Measurements from ENCODE around the gene ZNF672. TPM values are rescaled to one million over a fixed set of nuclear protein-coding genes. Genes with fewer than 3 reads are reported as not detected.
"Not testable (repeated sequence)": the region's sequence is repeated elsewhere in the genome, so short reads cannot be mapped to it uniquely, and the experiment has no call there.

ZNF672 gene
- polyA plus RNA-seq, 4 donors = 13.6 to 25.9 (median 20.8) TPM

DNA sequence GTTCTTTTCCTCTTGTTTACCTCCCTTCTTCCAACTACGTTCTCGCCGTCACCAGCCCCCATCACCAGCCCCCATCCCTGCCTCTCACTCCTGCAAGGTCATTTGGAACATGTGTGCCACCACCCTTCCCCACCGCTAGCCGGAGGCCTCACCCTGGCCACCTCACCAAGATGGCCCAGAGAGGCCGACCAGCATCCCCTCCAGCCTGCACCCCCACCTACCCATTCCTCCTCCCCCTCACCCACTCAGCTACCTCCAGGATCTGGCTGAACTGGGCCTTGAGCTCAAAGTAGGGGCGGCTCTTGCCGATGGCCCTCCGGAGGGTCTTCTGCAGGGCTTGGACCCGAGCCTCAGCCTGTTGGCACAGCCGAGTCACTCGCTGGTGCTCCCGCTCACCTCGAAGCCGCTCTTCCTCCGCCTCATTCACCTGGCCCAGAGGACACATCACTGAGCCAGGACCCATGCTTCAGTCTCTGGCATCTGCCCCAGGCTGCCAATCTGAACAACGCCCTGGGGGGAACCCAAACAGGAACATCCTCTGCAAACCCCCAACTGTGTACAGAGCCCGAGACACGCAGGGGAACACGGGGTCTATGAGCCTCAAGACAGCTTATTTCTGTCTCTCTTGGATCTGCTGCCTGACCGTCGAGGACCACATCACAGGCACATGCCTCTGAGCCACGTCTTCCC is 25.1 kb upstream of the ZNF672 start:
- no peak for DNase-seq (ENCODE audit: low read depth in 4 of 4, low spot score in 3 of 4)

DNA sequence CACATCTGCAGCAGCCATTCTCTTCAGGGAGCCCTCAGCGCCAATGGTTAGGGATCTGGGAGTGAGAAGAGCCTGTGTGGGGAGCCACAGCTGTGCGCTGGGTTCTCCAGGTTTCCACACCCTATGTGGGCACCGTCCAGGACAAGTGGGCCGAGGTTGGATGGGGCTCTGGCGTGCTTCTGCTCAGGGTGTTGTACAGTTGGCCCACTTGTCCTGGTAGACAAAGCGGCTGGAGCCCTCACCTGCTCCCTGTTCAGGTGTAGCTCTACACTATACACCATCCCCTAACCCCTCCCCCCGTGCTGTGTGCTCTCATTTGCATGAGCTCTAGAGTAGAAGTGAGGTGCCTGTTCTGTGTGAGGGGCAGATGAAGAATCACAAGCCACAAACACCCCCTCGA is 24.5 kb upstream of the ZNF672 start:
- no peak for DNase-seq (ENCODE audit: low read depth in 4 of 4, low spot score in 3 of 4)

- DNase-seq (ENCODE audit: low read depth in 4 of 4, low spot score in 3 of 4) = no peak
Observed at GRCh38 chr1:248814351-248814750, 23.7 kb upstream of the ZNF672 start.

GRCh38 chr1:248815407-248816034 is 22.5 kb upstream of the ZNF672 start:
- DNase-seq (ENCODE audit: low read depth in 4 of 4, low spot score in 3 of 4) = no peak

GRCh38 chr1:248816042-248816851 is 21.8 kb upstream of the ZNF672 start:
- no peak for DNase-seq (ENCODE audit: low read depth in 4 of 4, low spot score in 3 of 4)

DNA sequence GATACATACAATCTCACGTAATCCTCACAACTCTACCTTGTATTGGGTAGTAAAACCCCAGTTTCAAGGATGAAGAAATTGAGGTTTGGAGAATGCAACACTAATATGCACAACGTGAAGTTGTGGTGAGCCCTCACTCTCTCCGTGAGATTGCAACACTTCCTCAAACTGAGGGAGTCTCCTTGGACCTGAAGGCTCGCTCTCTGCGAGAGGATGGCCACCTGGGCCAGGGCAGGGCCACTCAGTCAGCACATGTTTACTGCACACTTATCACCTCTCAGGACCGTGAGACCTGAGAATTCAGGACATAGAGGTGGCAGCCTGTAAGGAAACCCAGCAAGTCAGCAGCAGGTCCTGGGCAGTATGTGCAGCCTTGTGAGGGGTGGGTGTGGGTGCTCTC is 21.0 kb upstream of the ZNF672 start:
- DNase-seq (ENCODE audit: low read depth in 4 of 4, low spot score in 3 of 4) = no peak

DNA sequence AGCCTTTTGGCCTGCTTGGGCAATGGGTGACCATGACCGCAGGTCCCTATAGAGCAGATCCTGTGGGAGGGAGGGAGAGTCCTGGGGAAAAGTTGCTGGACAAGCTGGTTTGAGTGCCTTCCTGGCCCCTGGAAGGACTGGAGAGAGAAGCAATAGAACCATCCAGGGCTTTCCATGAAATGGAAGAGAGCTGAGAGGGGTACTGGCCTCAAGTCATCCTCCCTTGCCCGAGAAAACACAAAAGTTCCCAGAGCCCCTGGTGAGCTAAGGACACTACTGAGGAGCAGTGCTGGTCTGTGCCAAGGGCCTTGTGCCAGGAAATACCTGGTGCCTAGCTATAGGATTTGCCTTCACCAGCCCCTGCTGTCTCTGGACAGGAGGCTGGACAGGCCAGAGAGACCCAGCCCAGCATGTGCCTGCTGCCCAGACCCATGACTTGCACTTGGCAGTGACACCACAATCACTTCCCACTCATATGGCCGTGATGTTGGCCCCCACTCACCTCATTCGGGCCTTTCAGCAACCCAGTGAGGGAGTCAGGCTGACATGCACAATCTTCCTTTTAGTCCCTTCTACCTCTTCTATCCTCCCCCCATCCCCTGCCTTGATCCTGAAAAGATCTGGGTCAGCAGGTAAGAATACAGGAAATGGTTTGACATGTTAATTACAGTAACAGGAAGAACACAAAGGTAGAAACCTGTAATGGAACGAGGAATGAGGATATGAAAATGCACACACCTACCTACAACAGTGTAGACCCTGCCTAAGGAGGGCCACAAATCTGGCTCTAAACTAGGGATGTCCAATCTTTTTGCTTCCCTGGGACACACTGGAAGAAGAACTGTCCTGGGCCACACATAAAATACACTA is 19.3 kb upstream of the ZNF672 start:
- DNase-seq (ENCODE audit: low read depth in 4 of 4, low spot score in 3 of 4) = no peak

- DNase-seq (ENCODE audit: low read depth in 4 of 4, low spot score in 3 of 4) = no peak
Observed at GRCh38 chr1:248820041-248820585, 17.9 kb upstream of the ZNF672 start.

- no peak for DNase-seq (ENCODE audit: low read depth in 4 of 4, low spot score in 3 of 4)
Observed at GRCh38 chr1:248821101-248821500, 16.9 kb upstream of the ZNF672 start.

GRCh38 chr1:248821641-248822040 is 16.4 kb upstream of the ZNF672 start:
- DNase-seq (ENCODE audit: low read depth in 4 of 4, low spot score in 3 of 4) = no peak

GRCh38 chr1:248822148-248823032 is 15.6 kb upstream of the ZNF672 start:
- DNase-seq (ENCODE audit: low read depth in 4 of 4, low spot score in 3 of 4) = no peak

DNA sequence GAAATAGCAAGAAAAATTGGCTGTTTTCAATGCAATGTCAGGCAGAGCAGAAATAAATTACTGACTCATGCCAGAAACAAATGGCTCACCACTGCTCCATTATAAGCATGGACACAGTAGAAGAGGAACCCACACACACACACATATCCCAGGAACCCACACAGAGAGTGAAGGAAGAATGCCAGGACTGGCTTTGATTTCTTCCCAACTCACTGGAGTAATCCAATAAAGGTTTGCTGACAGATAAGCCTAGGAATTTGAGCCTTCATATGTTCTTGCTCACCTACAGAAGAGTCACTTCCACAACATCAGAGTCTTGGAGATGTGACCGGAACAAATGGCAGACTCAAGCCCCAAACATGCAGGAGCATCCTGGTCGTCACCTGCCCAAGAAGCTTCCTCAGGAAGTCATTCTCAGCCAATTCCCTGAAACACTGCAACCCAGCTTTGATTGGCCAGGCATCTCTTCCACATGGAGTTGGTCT is 14.5 kb upstream of the ZNF672 start:
- DNase-seq (ENCODE audit: low read depth in 4 of 4, low spot score in 3 of 4) = no peak

DNA sequence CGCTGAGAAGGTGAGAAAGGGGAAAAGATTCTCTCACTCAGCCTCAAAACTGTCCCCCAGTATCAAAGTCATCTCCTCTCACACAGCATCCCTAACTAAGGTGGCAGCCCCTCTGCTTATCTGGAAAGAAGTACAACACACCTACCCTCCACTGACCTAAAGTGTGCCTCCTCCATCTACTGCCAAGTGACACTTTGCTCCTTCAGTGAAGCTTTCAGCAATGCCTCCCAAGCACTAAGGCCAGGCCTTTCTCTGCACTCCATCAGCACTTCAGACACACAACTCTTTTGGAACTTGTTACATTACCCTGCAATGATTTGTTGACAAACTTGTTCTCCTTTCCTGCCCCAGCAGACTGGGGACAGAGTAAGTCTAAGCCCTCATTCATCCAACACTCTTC is 13.7 kb upstream of the ZNF672 start:
- no peak for DNase-seq (ENCODE audit: low read depth in 4 of 4, low spot score in 3 of 4)

- DNase-seq (ENCODE audit: low read depth in 4 of 4, low spot score in 3 of 4) = no peak
Observed at GRCh38 chr1:248824701-248825100, 13.3 kb upstream of the ZNF672 start.

DNA sequence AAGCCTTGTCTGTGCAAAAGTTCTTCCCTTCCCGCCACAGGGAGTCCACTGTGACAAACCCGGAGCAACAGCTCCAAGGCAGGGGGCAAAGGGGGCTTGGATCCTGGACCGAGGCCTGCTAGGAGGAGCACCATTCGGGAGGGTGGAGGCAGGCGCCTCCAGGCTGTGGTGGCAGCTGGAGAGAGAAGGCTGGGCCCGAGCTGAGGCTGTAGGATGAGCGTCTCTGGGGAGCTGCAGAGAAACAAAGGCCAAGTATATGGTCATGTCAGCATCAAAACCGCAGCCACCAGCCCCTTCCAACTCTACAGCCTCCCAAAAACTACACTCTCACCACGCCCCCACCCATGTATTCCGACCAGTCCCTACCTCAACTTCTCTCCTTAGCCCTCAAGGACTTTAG is 12.9 kb upstream of the ZNF672 start:
- DNase-seq (ENCODE audit: low read depth in 4 of 4, low spot score in 3 of 4) = no peak

- no peak for DNase-seq (ENCODE audit: low read depth in 4 of 4, low spot score in 3 of 4)
Observed at GRCh38 chr1:248825573-248825908, 12.5 kb upstream of the ZNF672 start.

DNA sequence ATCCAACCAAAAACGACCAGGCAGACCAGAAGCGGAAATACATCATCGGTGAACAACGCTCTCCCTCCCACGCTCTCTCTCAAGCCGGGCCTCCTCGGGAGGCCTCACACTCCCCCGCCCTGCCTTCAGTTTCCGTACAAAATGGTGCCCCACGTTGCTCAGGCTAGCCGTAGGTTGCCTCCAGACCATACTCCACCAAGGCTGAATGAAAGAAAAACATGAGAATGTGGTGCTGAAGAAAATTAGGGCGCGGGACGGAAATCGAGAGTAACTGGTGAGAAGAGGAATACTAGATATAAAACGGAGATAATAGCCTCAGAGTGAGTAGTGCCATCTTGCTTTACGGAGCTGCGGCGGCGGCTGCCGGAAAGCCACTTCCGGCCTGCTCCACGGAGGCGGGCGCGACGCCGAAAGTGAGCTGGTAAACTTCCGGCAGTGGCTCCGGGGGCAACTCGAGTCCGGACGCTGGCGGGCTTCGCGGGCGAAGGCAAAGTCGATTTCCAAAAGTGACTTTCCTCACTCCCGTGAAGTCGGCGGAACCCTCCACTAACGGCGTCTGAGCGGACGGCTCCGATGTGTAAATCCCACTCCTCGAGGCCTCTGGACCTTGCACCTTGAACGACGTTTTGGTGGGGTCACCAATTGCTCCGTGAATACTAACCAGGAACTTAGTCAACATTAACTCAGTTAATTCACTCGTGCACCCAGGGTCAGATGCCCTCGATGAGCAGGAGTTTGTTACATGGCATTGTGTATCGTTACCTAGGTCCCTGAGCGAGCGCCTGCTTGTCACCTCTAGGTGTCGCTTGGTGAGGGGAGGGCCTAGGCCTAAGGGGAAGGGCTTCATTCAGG is 11.9 kb upstream of the ZNF672 start, which contains the start of gene SH3BP5L:
Gene SH3BP5L, minus strand, starts transcription at position 7 of the 852 bp plus-strand sequence. CDS start 980 bp downstream, outside the sequence.
- DNase-seq (ENCODE audit: low read depth in 4 of 4, low spot score in 3 of 4) = peak; percentile 95 to 99 (median 96)

DNA sequence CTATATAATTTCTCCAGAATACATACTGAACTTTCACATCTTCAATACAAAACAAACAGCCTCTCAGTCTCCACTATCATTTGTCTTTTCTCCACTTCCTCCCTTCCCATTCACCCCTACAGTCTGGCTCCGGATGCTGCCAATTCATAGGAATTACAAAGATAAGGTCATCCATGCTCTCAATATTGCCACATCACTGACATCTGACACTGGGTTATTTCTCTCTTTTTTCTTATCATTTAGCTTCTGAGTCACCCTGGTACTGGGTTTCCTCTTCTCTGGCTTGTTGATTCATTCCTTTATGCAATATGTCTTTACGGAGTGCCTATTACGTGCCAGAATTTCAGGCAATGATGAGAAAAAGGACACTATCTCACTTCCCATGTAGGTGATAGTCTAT is 9.2 kb upstream of the ZNF672 start:
- no peak for DNase-seq (ENCODE audit: low read depth in 4 of 4, low spot score in 3 of 4)

DNA sequence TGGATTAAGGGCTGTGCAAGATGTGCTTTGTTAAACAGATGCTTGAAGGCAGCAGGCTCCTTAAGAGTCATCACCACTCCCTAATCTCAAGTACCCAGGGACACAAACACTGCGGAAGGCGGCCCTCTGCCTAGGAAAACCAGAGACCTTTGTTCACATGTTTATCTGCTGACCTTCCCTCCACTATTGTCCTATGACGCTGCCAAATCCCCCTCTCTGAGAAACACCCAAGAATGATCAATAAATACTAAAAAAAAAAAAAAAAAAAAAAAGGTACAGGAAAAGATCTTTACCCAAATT is 7.4 kb upstream of the ZNF672 start:
- not testable (repeated sequence) for DNase-seq (ENCODE audit: low read depth in 4 of 4, low spot score in 3 of 4)
